Measurements from ENCODE around the gene HS3ST3B1.

The HS3ST3B1 gene

DNA sequence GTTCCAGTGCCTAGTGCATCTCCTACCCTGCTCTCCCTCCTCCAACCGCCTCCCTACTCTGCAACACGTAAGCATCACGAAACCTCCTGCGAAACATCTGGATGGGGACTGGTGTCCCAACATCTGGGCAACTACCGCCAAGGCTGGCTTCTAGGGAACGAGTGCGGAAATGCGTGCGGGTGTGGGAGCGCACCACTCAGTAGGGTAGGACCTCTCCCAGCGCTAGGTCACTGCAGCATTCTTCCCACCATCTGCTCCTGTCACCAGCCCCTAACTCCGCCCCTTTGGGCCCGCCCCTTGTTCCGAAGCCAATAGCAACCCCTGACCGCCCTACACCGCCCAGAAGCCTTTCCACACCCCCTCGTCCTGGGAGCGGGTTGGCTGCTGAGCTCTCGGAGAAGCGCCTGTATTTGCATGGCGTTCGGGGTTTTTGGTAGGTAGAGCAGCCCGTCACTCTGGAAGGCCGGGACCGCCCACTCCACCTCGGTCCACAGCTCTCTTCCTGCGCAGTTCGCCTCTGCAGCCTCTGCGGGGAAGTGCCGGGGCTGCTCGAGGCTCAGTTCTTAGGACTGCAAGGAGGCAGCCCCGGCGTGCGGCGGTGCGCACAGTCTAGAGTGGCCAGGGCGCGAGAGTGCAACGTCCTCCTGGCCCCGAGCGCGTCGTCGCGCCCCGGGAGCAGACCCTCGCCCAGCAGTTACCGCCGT, at the start of gene HS3ST3B1:
Gene HS3ST3B1, plus strand, starts transcription at position 507 of the 704 bp plus-strand sequence. CDS start 438 bp downstream, outside the sequence.
- peak; percentile 97 to 99 (median 98) for DNase-seq

DNA sequence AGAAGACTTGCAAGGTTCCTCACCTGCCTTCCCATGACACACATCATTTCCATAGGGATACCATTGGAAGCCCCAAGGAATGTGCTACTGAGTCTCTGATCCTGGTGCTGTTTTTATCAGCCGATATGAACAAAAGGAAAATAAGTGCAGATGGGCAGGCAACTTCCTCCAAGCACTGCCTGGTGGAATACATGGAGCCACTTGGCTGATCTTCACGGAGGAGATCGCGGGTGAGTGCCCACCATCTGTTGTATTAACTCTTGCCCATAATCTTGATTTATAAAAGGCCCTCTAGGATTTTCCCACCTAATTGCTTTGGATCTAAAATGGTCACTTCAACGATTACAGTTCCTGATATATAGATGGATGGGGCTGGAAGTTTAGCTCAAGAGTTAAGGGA, 39.5 kb upstream of the HS3ST3B1 start:
- DNase-seq = no peak

DNA sequence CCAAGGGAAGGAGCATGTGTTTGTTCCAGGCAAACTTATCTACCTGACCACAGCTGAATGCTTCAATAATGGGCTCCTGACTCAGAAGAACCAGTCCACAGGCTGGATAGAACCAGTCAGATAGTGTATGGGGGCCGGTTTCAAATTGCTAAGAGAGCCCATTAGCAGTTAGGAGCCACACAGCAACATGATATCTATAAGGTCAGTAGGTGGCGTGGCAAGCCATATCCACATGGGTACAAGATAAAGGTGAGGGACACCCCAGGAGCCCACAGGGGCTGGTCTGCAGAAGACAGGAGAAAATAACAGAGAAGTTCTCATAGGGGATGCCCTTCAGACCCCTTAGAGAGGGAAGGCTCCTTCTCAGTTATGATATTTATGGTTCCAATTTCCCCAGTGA, 32.6 kb upstream of the HS3ST3B1 start:
- DNase-seq = no peak

DNA sequence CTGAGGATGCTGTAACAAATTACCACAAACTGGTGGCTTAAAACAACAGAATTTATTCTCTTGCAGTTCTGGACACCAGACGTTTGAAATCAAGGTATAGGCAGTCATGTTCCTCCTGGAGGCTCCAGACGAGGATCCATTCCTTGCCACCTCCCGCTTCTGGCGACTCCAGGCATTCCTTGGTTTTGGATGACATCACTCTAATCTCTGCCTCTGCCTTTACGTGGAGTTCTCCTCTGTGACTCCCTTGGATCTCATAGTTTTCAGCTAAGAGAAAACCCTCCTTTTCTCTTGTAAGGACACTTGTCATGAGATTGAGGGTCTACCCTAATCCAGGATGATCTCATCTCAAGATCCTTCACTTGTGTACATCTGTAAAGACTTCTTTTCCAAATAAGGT, 31.4 kb upstream of the HS3ST3B1 start:
- no peak for DNase-seq

DNA sequence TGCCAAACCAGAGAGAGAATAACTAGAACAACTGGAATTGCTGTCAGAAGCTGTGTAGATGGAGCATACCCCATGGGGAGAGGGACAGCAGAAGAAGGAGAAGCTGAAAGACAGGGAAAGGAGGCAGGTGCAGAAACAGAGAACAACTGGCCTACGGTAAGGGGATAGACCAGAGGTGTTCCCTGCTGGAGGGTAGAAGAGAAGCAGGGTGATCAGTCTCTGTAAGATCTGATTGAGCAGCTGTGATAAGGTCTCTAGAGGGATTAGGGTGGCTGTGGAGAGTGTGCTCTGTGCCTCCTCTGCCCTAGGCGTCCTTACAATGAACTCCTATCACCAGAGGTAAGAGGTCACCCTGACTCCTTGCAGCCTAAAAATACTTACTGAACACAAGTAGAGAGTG, 30.4 kb upstream of the HS3ST3B1 start:
- DNase-seq = no peak

DNA sequence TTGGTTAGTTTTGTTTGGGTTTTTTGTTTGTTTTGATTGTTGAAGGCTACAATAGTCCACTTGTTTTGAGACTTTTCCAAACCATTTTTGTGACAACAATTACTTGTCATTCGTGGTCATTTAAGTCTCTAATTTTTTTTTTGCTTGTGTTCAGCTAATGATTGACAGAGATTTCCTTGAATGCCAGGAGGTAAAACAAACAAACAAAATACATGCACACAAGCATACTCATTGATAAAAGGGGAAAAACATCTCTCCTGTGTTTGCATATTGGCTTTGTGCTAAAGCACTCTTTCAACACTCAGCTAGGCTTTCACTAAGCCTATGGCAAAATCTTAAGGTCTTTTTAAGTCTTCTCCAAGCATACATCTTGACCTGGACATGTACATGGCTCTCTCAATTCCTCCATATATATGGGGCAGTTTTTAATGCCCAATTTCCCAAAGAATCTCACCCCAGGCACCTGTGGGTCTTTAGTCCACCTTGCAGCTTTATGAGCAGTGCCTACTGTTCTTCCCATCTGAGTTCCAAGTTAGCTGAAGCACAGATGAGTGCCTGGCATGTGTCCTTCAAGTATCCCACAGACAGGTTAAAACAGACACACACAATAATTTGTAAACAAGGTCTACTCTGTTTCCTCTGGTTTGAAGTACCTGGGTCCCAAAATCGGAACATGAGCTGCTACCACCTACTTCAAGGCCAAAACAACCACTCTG, 24.2 kb upstream of the HS3ST3B1 start:
- no peak for DNase-seq

DNA sequence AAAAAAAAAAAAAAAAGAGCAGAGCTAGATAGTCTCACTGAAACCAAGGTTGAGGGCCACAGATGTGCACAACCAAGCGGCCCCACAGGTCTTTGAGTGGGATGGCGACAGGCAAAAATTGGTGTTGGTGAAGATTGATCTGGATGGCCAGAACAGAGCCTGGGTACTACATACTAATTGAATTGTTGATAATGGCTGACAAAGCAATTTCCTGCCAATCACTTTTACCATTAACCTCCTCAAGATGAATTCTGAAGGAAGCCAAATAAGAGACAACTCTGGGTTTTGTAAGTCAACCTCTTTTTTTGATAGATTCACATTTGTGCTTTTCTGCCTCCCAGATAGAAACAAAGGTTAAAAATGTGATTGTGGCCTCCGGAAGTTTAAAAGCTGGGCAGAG, 19.4 kb upstream of the HS3ST3B1 start:
- no peak for DNase-seq

DNA sequence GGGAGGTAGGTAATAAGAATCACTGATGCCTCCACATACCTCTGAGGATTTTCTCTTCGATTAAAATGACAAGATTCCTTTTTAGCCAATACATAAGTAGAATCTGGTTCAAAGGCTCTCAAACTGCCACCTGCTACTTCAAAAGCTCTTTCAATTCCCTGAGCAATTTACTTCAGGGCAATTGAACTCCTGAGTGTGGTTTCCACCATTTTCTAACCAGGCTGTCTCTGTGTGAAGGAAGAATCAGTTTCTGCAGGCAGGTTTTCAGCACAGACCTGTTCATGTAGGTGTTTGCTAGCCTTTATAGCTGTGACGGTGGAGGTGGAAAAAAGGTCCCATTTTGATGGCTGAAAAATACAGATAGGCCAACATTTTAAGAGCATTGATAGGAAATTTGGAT, 18.2 kb upstream of the HS3ST3B1 start:
- no peak for DNase-seq

DNA sequence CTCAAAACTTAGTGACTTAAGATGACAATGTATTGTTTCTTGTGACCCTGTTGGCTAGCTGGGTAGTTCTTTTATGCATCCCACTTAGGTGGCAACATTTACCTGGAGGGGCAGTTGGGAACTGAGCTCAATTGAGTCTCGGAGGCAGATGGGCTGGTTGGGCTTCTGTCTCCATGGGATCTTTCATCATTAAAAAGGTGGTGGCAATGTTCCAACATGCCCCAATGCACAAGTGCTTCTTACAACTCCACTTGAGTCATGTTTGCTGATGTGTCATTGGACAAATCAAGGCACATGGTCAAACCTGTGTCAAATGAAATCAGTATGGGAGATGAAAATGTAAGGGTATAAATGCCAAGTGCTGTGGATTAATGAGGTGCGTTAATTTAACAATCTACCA, 11.7 kb upstream of the HS3ST3B1 start:
- DNase-seq = no peak

DNA sequence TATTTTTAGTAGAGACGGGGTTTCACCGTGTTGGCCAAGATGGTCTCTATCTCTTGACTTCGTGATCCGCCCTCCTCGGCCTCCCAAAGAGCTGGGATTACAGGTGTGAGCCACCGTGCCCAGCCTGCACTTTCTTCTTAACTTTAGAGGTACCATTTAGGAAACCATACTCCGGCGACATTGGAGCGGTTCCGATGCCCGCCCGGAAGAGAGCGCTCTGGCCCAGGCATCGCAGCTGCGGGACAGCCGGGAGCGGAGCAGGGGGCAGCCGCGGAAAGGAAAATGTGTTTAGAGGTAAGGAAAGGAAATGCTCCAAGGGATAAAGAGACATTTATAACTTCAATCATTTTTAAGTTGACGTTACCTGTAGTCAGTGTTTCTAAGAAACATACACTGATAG, 6.0 kb upstream of the HS3ST3B1 start:
- DNase-seq = no peak

DNA sequence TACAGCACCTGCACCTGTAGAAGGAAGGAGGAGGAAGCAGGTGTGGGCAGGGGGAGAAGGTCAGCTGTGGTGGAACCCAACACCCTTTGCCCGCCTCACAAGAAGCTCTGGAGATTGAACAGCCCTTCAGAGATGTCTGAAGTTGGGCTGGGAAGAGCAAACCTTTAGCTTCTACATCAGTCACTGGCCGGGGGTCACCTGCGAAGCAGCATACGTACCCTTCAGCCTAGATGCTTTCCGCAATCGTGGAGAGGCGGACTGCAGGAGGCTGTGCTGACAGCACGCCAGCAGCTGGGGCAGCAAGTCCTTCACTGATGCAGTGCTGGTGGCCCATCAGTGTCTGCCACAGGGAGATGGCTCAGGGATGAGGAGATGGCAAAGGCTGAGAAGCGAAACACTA, 5.2 kb upstream of the HS3ST3B1 start:
- no peak for DNase-seq

DNA sequence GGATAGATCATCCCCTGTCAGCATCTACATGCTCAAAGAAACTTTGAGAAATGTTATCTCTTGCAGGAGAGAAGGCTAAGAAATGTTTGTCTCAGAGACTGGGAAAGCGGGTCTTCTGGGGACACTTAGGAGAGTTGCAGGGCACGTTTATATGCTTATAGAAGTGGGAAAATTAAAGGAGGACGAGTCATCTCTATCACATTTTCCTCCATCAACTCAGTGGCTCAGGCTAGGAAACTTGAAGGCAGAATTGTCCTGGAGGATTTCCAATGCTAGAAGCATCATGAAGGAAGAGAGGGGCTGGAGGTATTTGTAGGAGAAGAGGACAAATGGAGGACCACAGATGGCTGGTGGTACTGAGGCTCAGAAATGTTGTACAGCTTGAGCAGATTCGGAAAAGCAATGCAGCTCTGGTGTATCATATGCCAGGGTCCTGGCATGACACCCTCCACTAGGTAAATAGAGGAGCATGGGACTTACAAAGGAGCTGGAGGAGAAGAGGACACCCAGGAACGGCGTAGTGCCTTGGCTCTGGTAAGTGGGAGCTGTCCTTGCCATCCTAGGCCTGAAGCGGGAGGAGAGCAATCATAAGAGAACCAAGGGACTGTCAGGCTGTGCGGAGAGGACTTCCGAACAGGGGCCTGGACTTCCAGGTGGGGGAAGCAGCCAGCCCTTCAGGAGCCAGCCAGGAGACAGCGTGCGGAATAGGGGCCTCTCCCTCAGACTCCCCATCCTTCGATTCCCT, 4.5 kb upstream of the HS3ST3B1 start:
- DNase-seq = no peak

DNA sequence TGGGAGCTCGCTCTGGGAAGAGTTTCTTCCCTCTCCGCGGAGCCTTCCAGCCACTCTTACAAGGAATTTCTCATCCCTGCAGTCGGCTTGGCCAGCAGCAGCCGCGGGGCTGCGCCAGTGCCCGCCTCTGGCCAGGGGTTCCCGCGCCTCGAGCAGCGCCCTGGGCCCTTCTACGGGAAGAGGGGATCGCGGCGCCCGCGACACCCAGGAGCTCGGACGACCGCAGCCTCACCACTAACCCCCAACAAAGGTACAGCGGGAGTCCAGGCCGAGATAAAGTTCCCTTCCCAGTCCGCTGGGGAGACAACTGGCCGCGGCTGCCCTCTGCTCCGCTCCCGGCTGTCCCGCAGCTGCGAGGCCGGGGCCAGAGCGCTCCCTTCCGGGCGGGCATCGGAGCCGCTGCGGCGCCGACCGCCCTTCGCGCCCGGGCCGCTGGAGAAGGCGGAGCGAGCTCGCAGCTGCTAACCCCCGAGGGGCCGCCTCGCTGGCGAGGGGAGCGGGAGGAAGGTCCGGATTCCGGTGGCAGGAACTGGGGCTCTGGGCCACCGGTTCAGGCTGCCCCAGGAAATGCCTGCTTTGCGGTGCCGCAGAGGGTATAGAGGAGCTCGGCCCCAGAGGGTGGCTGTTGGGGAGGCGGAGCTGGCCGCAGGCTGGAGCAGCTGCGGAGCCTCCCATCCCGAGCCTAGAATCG, 3.6 kb upstream of the HS3ST3B1 start:
- DNase-seq = no peak

DNA sequence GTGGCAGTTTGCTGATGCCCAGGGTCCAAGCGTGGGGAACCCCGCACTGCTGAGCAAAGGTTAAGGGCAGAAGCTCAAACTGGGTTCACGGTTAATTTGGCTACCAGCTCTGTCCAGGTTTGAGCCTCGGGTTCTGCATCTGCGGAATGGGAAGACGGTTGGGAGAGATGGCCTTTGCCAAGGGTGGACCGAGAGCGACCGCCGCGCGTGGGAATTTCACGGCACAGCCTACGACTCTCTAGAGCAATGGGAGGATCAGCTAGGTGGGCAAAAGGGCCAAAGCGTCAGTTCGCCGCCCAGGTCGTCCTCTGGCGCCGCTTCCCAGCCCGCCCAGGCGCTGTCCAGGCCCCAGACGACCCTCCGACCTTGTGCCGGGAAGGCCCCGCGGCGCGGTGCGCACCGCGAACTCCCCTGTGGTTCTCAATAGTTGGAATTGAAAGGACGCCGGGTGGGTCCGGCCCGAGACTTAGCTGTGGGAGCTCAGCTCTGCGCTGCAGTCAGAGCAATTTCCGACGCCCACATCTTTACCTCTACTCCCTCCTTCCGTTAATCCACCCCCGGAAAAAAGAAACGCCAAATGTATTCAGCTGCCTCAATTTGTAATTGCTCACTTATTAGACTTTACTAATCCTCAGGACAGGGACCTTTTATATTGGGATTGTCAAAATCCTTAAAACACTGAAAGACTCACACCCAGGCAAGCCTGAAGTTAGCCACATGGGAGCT, 2.5 kb upstream of the HS3ST3B1 start:
- no peak for DNase-seq

DNA sequence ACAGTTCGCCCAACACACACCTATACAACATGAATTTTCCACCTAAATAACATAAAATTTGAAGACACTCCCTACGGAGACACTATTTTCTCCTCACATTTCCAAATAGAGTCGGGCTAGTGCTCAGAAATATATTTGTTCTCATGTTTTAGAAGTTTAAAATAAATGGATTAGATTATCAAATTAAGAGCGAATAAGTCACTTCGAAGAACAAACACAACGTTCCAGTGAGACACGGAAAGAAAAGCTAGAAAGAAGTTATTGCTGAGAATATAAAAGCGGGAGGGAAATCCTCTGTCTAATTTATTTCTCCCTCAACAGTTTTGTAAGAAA, 2.0 kb upstream of the HS3ST3B1 start:
- no peak for DNase-seq

DNA sequence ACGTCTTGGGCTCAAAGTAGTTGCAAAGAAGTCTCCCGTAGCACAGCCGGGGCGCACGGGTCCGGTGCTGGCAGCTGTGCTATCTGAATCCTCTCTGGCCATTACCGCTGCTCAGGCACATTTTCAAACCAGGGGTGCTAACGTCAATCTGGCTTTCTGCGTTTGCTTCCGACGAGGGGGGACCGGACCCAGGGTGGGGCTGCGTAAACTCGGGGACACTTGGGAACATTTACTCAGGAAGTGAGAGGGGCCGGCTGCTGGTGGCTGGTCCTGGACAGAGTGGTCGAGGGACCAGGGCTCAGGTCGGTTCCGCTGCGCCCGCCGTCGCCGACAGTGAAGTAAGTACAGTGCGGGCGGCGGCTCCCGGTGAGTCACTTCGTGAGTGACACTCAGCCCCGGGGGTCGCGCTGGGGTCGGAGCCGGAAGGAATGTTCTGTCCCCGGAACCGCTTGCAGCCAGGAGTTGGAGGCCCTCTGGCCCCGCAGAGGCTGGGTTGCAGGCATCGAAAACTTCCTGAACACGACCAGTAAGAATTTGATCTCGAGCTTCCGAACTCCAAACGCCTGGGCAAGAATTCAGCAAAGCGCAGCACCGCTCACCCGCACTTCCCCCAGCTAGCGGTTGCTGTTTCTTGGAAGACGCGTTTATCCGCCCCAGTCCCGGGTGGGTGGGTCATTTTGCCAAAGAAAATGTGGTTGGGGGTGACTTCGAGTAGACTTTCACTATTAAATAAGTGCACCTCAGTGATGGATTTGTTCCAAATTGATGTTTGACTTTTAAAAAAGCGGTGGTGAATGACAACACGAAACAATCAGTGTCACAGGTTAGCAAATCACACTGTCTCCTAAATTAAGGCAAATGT, 1.4 kb upstream of the HS3ST3B1 start:
- DNase-seq = no peak

DNA sequence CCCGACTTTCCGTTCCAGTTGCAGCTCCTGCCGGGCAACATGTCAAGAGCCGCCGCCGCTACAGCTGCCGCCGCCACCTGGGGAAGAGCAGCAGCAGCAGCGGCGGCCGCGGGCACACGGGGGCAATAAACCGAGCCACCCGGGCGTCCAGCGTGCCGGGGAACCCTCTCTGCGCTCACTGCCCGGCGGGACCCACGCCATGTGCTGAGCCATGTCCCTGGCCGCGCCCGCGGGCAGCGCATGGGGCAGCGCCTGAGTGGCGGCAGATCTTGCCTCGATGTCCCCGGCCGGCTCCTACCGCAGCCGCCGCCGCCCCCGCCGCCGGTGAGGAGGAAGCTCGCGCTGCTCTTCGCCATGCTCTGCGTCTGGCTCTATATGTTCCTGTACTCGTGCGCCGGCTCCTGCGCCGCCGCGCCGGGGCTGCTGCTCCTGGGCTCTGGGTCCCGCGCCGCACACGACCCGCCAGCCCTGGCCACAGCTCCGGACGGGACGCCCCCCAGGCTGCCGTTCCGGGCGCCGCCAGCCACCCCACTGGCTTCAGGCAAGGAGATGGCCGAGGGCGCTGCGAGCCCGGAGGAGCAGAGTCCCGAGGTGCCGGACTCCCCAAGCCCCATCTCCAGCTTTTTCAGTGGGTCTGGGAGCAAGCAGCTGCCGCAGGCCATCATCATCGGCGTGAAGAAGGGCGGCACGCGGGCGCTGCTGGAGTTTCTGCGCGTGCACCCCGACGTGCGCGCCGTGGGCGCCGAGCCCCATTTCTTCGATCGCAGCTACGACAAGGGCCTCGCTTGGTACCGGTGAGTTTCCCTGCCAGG, 604 bp downstream of the HS3ST3B1 start:
- peak in 2 of 4 experiments; percentile 33 to 63 for DNase-seq

DNA sequence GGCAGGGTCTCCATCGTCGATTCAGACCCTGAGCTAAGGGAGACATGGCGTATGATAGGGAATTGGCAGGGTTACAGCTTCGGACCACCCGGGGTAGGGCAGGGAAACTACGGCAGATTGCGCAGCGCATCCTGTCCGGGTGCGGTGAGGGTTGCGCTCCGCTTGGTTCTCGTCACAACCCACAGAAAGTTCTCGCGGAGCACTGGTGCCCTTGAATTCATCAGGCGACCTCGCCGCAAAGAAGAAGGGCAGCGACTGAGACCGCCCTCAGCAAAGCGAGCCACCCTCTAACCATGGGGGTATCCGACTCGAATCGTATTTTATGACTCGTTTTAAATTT, 1.2 kb downstream of the HS3ST3B1 start:
- DNase-seq = peak in 3 of 4 experiments; percentile 33 to 44 (median 37)

DNA sequence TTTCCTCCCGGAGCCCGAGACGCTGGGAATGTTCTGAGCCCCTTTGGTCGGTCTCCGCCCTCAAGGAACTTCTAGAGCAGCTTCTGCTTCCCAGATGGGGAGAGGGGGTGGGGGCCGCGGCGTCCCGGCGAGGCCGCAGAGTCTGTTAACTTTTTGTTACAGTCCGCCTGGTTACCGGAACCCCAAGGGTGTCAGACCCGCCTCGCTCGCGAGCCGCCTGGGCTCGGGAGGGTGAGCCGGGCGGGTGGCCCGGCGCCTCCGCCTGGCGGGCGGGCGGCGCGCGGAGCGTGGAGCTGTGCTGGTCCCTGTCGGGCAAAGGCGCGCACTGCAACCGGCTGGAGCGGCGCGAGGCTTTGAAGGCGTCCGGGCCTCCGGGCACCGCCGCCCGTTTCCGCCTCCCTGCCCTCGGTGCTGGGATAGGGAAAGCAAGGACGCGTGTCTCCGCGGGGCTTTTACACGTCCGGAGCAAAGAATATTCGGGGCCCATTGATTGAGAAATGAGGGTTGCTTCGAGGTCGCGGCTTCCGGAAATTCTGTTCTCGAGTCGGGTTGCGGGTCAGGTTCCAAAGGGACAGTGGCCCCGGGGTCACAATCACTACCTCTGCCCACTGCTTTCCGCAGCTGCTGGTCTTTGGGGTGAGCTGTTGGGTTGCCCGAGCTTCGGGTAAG, 1.7 kb downstream of the HS3ST3B1 start:
- DNase-seq = peak; percentile 62 to 78 (median 68)
